Renal cortex interstitium (tissue), 15 donors: ENCODE results near the gene CBARP. TPM values are rescaled to one million over a fixed set of nuclear protein-coding genes. Genes with fewer than 3 reads are reported as not detected.

ENCODE experiments used
- DNase-seq, 11 donors: peaks; one replicate each; pipeline ENCODE4 v3.0.0-alpha.2; 2013; ENCODE audit warnings: low read depth in 9 of 11, low spot score in 4 of 11; ENCODE audit errors: extremely low read depth in 1 of 11
- long read RNA-seq, 16 experiments: transcript quantifications; one replicate each; lab custom pipeline, GENCODE V29; 2026
- polyA plus RNA-seq, 3 donors: library from polyadenylated mRNA; unstranded; fragments of 120-200 nt; gene quantifications; one replicate each; pipeline ENCODE4 v1.2.1, GENCODE V29; 2013; ENCODE audit not compliant: insufficient read length in 3 of 3

The CBARP gene
- polyA plus RNA-seq = 1 to 10 TPM; 1.5 to 8.7 (median 2.0) TPM
- long read RNA-seq, donor 1, partial matches to known transcripts = 1,396 of 1,609 reads
- long read RNA-seq, donor 1, other reads (novel, unspliced or antisense) = 213 of 1,609 reads
- long read RNA-seq, donor 2, partial matches to known transcripts = 635 of 987 reads
- long read RNA-seq, donor 2, other reads (novel, unspliced or antisense) = 351 of 987 reads
- long read RNA-seq, donor 3, partial matches to known transcripts = 1,241 of 1,463 reads
- long read RNA-seq, donor 3, other reads (novel, unspliced or antisense) = 222 of 1,463 reads
- long read RNA-seq, donor 4, partial matches to known transcripts = 1,149 of 1,680 reads
- long read RNA-seq, donor 4, other reads (novel, unspliced or antisense) = 530 of 1,680 reads
- long read RNA-seq, donor 5 = 0 reads
- long read RNA-seq, donor 6 = 0 reads
- long read RNA-seq, donor 7, partial matches to known transcripts = 533 of 543 reads
- long read RNA-seq, donor 7, other reads (novel, unspliced or antisense) = 10 of 543 reads
- long read RNA-seq, donor 8 = 0 reads
- long read RNA-seq, donor 9, partial matches to known transcripts = 639 of 754 reads
- long read RNA-seq, donor 9, other reads (novel, unspliced or antisense) = 115 of 754 reads
- long read RNA-seq, donor 10, partial matches to known transcripts = 377 of 386 reads
- long read RNA-seq, donor 10, other reads (novel, unspliced or antisense) = 9 of 386 reads
- long read RNA-seq, donor 11, partial matches to known transcripts = 1,112 of 1,270 reads
- long read RNA-seq, donor 11, other reads (novel, unspliced or antisense) = 158 of 1,270 reads
- long read RNA-seq, donor 12, partial matches to known transcripts = 385 of 404 reads
- long read RNA-seq, donor 12, other reads (novel, unspliced or antisense) = 19 of 404 reads
- long read RNA-seq, donor 13 = 0 reads
- long read RNA-seq, donor 14, partial matches to known transcripts = 1,329 of 1,876 reads
- long read RNA-seq, donor 14, other reads (novel, unspliced or antisense) = 547 of 1,876 reads
- long read RNA-seq, donor 15 = 0 reads
- long read RNA-seq, donor 16, partial matches to known transcripts = 3,459 of 4,046 reads
- long read RNA-seq, donor 16, other reads (novel, unspliced or antisense) = 587 of 4,046 reads

- no peak for DNase-seq
Observed at GRCh38 chr19:1237754-1238368, at the start of gene CBARP. TSS of gene CBARP (minus strand) at chr19:1238005. CDS start at chr19:1236100, 1,905 bp downstream.

GRCh38 chr19:1286487-1287353 lies 48.9 kb upstream of the CBARP start:
- DNase-seq = no peak

GRCh38 chr19:1285737-1286360 lies 48.0 kb upstream of the CBARP start, which contains the start of gene EFNA2:
TSS of gene EFNA2 (plus strand) at chr19:1285873. CDS start at chr19:1286169, 296 bp downstream.
- DNase-seq = no peak

GRCh38 chr19:1284979-1285736 lies 47.4 kb upstream of the CBARP start:
- DNase-seq = no peak

- no peak for DNase-seq
Observed at GRCh38 chr19:1284293-1284978, 46.6 kb upstream of the CBARP start.

GRCh38 chr19:1283917-1284292 lies 46.1 kb upstream of the CBARP start:
- no peak for DNase-seq

- no peak for DNase-seq
Observed at GRCh38 chr19:1283207-1283916, 45.6 kb upstream of the CBARP start.

- no peak for DNase-seq
Observed at GRCh38 chr19:1282588-1283206, 44.9 kb upstream of the CBARP start.

GRCh38 chr19:1281569-1282287 lies 43.9 kb upstream of the CBARP start:
- DNase-seq = no peak

GRCh38 chr19:1280636-1281568 lies 43.1 kb upstream of the CBARP start:
- no peak for DNase-seq

GRCh38 chr19:1279782-1280341 lies 42.1 kb upstream of the CBARP start:
- DNase-seq = peak in 8 of 11 donors; percentile 60 to 88 (median 78)

GRCh38 chr19:1278713-1279660 lies 41.2 kb upstream of the CBARP start:
- DNase-seq = no peak
